ENCODE measurements around the gene ABCA8.
"Not testable (repeated sequence)": the region's sequence is repeated elsewhere in the genome, so short reads cannot be mapped to it uniquely, and the experiment has no call there.

The ABCA8 gene

DNA sequence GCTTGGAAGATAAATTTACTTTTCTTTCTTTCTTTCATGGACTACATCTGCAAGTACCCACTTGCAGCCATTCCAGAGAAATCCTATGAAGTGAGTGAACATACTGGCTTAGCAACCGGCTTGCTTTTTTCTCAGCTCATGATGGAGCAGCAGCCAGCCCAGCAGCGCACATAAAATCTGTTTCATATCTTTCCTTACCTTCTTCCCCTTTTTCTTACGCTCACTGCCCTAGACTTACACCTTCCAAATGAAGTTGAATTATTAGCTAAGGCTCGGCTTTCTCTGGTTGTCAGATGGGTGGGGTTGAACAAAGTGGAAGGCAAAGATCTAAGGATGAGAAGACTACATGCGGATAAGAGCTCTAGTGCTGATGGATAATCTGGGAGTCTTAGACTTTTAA lies 13.9 kb upstream of the ABCA8 start:
- no peak overlapping the region for H3K4me3 ChIP-seq (ENCODE audit: low read length)
- TF ChIP-seq, protein P1, sequence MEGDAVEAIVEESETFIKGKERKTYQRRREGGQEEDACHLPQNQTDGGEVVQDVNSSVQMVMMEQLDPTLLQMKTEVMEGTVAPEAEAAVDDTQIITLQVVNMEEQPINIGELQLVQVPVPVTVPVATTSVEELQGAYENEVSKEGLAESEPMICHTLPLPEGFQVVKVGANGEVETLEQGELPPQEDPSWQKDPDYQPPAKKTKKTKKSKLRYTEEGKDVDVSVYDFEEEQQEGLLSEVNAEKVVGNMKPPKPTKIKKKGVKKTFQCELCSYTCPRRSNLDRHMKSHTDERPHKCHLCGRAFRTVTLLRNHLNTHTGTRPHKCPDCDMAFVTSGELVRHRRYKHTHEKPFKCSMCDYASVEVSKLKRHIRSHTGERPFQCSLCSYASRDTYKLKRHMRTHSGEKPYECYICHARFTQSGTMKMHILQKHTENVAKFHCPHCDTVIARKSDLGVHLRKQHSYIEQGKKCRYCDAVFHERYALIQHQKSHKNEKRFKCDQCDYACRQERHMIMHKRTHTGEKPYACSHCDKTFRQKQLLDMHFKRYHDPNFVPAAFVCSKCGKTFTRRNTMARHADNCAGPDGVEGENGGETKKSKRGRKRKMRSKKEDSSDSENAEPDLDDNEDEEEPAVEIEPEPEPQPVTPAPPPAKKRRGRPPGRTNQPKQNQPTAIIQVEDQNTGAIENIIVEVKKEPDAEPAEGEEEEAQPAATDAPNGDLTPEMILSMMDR (conservative IDR thresholded peaks at IDR 0.05; ENCODE audit: low read depth, low read length), result no peak
- DNase-seq (ENCODE audit: low read depth), result no peak

DNA sequence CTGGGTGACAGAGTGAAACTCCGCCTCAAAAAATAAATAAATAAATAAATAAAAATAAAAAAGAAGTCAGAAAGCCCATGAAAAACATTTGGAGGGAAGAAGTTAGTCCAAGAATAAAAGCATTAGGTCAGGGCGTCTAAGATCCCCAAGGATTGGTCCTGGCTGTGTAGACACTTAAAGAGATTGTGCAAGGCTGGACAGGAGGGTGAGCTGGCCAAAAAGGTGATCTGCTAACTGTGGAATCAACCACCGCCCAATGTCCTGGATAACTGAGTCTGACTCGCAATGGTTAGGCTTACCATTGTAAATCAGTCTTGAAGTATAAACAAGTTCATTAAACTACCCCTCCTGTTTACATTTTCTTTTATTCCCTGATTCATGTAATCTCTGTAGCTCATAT lies 8.8 kb upstream of the ABCA8 start:
- no peak overlapping the region for H3K4me3 ChIP-seq (ENCODE audit: low read length)
- TF ChIP-seq, protein P1 (conservative IDR thresholded peaks at IDR 0.05; ENCODE audit: low read depth, low read length), result no peak
- no peak for DNase-seq (ENCODE audit: low read depth)

DNA sequence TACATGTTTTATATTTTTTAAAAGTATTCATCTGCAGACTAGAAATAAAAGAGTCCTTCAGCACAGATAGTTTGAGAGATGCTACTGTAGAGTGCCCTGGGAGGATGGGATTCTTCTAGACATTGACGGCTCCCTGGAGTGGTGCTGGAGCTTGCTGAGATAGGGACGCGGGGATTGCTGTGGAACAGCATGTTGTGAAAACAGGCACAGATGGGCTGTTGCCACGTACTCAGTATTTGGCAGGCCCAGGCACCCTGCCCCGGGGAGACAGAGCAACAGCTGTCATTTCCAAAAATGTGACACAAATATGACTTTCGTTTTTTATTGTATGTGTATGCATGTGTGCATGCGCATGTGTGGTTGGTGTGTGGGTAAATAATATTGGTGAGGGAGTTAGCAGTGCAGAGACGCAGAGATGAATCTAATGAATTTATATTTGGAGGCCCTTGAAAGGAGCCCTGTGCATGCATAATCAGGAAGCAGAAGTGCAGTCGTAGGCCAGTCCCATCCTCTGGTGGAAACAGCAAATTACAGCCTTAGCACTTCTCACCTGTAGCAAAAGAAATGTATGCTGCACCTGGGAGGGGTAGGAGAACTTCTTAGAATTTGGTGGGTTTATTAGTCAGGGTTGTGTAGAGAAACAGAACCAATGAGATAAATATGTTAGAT lies 6.2 kb upstream of the ABCA8 start:
- no peak overlapping the region for H3K4me3 ChIP-seq (ENCODE audit: low read length)
- TF ChIP-seq, protein P1 (conservative IDR thresholded peaks at IDR 0.05; ENCODE audit: low read depth, low read length), result no peak
- DNase-seq (ENCODE audit: low read depth), result no peak

DNA sequence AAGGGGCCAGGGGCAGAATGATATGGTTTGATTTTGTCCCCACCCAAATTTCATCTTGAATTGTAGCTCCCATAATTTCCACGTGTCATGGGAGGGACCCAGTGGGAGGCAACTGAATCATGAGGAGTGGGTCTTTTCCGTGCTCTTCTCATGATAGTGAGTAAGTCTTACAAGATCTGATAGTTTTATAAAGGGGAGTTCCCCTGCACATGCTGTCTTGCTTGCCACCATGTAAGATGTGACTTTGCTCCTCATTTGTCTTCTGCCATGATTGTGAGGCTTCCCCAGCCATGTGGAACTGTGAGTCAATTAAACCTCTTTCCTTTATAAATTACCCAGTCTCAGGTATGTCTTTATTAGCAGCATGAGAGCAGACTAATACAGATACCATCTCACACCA lies 3.9 kb upstream of the ABCA8 start:
- DNase-seq (ENCODE audit: low read depth); H3K4me3 ChIP-seq (ENCODE audit: low read length): not testable (repeated sequence)

DNA sequence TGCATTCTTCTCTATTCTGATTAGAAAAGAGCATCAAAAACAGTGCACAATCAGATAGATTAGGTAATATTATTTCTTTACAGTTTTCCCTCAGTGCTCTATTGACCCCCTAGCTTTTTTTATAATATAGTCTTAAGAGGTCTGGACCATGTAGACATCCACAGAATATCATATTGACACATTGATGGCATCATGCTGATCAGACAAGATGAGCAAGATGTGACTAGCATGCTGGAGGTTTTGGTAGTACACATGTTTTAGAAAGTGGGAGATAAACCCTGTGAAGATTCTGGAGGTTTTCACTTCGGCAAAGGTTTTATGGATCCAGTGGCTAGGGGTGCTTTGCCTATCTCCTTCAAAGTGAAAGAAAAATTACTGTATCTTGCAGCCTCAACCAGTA lies 2.8 kb upstream of the ABCA8 start:
- TF ChIP-seq, protein P1 (conservative IDR thresholded peaks at IDR 0.05; ENCODE audit: low read depth, low read length), result no peak
- no peak for DNase-seq (ENCODE audit: low read depth)
- H3K4me3 ChIP-seq (ENCODE audit: low read length), result no peak overlapping the region

DNA sequence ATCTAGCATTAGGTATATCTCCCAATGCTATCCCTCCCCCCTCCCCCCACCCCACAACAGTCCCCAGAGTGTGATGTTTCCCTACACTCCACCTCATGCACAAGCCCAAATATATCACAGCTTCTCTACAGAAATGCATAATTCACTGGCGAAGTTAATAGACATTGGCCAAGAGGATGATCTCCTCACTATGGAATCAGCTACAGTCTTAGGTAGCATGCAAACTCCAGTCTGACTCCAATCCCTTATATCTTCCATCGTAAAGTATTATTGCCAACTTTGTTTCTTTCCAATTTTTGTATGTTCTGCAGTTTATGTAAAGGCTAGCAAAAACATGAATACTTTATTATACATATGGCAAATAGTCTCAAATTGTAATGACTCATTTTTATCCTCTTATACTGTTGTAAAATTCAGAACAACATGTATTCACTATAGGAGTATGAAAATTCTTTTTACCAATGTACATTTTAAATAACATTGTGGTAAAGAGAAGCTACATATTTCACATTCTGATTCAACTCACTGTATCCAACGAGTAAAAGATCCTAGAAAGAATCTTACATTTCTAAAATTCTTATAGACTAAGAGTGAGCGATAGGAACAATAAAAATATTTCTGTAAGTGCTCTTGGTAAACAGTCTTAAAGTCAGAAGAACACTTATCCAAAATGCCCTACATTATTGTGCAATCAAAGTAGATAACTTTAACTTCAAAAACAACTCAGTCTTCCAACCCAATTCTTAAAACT lies 871 bp downstream of the ABCA8 start:
- TF ChIP-seq, protein P1 (conservative IDR thresholded peaks at IDR 0.05; ENCODE audit: low read depth, low read length), result no peak
- no peak for DNase-seq (ENCODE audit: low read depth)
- no peak overlapping the region for H3K4me3 ChIP-seq (ENCODE audit: low read length)

DNA sequence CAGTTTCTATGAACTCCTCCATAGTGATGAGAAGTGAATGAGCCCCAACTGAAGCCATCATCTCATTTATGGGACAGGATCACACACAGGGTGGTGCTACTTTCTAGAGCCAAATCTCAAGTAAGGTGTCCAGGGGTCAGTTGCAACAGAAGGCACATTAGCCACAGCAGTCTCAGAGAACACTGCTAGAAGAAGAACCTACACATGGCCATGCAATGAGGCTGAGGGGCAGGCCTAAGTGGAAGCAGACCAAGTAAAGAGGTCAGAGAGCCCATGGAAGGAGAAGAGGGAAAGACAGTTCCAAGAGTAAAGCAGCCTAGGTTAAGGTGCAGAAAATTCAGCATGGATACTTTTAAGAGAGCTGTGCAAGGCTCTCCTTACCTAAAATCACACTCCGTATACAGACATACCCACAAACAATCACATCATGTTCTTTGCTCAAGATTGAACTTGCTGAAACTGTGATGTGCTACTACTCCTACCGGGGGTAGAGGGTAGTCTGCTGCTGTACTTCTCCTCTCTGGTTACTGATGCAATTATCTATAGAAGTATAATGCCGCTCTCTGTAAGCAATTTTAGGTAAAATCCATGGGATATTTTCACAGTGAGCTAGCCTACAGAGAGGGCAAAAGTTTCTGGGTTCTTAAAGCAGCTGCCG lies 1.7 kb downstream of the ABCA8 start:
- DNase-seq (ENCODE audit: low read depth), result no peak
- H3K4me3 ChIP-seq (ENCODE audit: low read length), result no peak overlapping the region
- TF ChIP-seq, protein P1 (conservative IDR thresholded peaks at IDR 0.05; ENCODE audit: low read depth, low read length), result no peak
